Measurements from ENCODE around the gene MMP23B.
"Not testable (repeated sequence)": the region's sequence is repeated elsewhere in the genome, so short reads cannot be mapped to it uniquely, and the experiment has no call there.

Gene MMP23B

GRCh38 chr1:1631782-1632420 is at the start of gene MMP23B:
TSS of gene MMP23B (plus strand) at chr1:1632173. CDS start at chr1:1632219, 46 bp downstream.
- no peak within 1 kb of the TSS for H3K9ac ChIP-seq (ENCODE audit: low read depth, low read length)
- peaks cover 6% of the 10 kb centered on the region; the same call in 1 of the 2 replicates for H3K36me3 ChIP-seq (ENCODE audit: insufficient read depth, low read depth, low read length)
- H3K9me3 ChIP-seq (ENCODE audit: insufficient read depth, low read depth, low read length): no peaks in the 10 kb centered on the region
- H3K4me3 ChIP-seq (ENCODE audit: low read length): peak within 1 kb of the TSS; percentile 30; the same call in 1 of the 2 replicates
- H3K4me1 ChIP-seq (ENCODE audit: insufficient read depth, low read length): no peaks in the 10 kb centered on the region
- peaks cover 23% of the 10 kb centered on the region for H3K27me3 ChIP-seq (ENCODE audit: insufficient read depth, low read length)
- no peak within 1 kb of the TSS for H3K27ac ChIP-seq (ENCODE audit: low read length)

GRCh38 chr1:1582585-1583346 is 49.2 kb upstream of the MMP23B start:
- no peaks in the 10 kb centered on the region for H3K4me1 ChIP-seq (ENCODE audit: insufficient read depth, low read length)
- H3K27ac ChIP-seq (ENCODE audit: low read length): no peak overlapping the region
- no peaks in the 10 kb centered on the region for H3K36me3 ChIP-seq (ENCODE audit: insufficient read depth, low read depth, low read length)
- peaks cover 39% of the 10 kb centered on the region for H3K27me3 ChIP-seq (ENCODE audit: insufficient read depth, low read length)
- H3K9me3 ChIP-seq (ENCODE audit: insufficient read depth, low read depth, low read length): no peaks in the 10 kb centered on the region
- no peak overlapping the region for H3K4me3 ChIP-seq (ENCODE audit: low read length)
- no peak overlapping the region for H3K9ac ChIP-seq (ENCODE audit: low read depth, low read length)

- Histone ChIP-seq H3K9ac (ENCODE audit: low read depth, low read length) (no peak overlapping the region), H3K4me3 (ENCODE audit: low read length) (no peak overlapping the region), H3K4me1 (ENCODE audit: insufficient read depth, low read length) (no peaks in the 10 kb centered on the region), H3K27me3 (ENCODE audit: insufficient read depth, low read length) (peaks cover 39% of the 10 kb centered on the region), H3K36me3 (ENCODE audit: insufficient read depth, low read depth, low read length) (no peaks in the 10 kb centered on the region), H3K9me3 (ENCODE audit: insufficient read depth, low read depth, low read length) (no peaks in the 10 kb centered on the region), H3K27ac (ENCODE audit: low read length) (no peak overlapping the region)
These were observed 48.5 kb upstream of the MMP23B start for GRCh38 chr1:1583347-1584010.

GRCh38 chr1:1591452-1591851 is 40.5 kb upstream of the MMP23B start:
- no peaks in the 10 kb centered on the region for H3K9me3 ChIP-seq (ENCODE audit: insufficient read depth, low read depth, low read length)
- H3K4me3 ChIP-seq (ENCODE audit: low read length): no peak overlapping the region
- no peaks in the 10 kb centered on the region for H3K36me3 ChIP-seq (ENCODE audit: insufficient read depth, low read depth, low read length)
- peaks cover 24% of the 10 kb centered on the region for H3K27me3 ChIP-seq (ENCODE audit: insufficient read depth, low read length)
- no peak overlapping the region for H3K9ac ChIP-seq (ENCODE audit: low read depth, low read length)
- H3K4me1 ChIP-seq (ENCODE audit: insufficient read depth, low read length): no peaks in the 10 kb centered on the region
- H3K27ac ChIP-seq (ENCODE audit: low read length): no peak overlapping the region

GRCh38 chr1:1593834-1594601 is 38.0 kb upstream of the MMP23B start:
- H3K27ac ChIP-seq (ENCODE audit: low read length): no peak overlapping the region
- peaks cover 42% of the 10 kb centered on the region for H3K27me3 ChIP-seq (ENCODE audit: insufficient read depth, low read length)
- H3K36me3 ChIP-seq (ENCODE audit: insufficient read depth, low read depth, low read length): no peaks in the 10 kb centered on the region
- no peaks in the 10 kb centered on the region for H3K9me3 ChIP-seq (ENCODE audit: insufficient read depth, low read depth, low read length)
- no peak overlapping the region for H3K9ac ChIP-seq (ENCODE audit: low read depth, low read length)
- H3K4me3 ChIP-seq (ENCODE audit: low read length): no peak overlapping the region
- 0 out of 2 replicates have a peak, but pooled peaks cover 3% of the 10 kb centered on the region for H3K4me1 ChIP-seq (ENCODE audit: insufficient read depth, low read length)

- Histone ChIP-seq H3K9me3 (ENCODE audit: insufficient read depth, low read depth, low read length) (no peaks in the 10 kb centered on the region), H3K4me3 (ENCODE audit: low read length) (no peak overlapping the region), H3K4me1 (ENCODE audit: insufficient read depth, low read length) (0 out of 2 replicates have a peak, but pooled peaks cover 3% of the 10 kb centered on the region), H3K36me3 (ENCODE audit: insufficient read depth, low read depth, low read length) (no peaks in the 10 kb centered on the region), H3K9ac (ENCODE audit: low read depth, low read length) (no peak overlapping the region), H3K27ac (ENCODE audit: low read length) (no peak overlapping the region), H3K27me3 (ENCODE audit: insufficient read depth, low read length) (peaks cover 48% of the 10 kb centered on the region)
These were observed 37.2 kb upstream of the MMP23B start for GRCh38 chr1:1594602-1595260.

GRCh38 chr1:1595341-1595740 is 36.6 kb upstream of the MMP23B start:
- peaks cover 50% of the 10 kb centered on the region for H3K27me3 ChIP-seq (ENCODE audit: insufficient read depth, low read length)
- H3K4me1 ChIP-seq (ENCODE audit: insufficient read depth, low read length); H3K9me3 ChIP-seq (ENCODE audit: insufficient read depth, low read depth, low read length); H3K4me3 ChIP-seq (ENCODE audit: low read length); H3K36me3 ChIP-seq (ENCODE audit: insufficient read depth, low read depth, low read length); H3K9ac ChIP-seq (ENCODE audit: low read depth, low read length); H3K27ac ChIP-seq (ENCODE audit: low read length): not testable (repeated sequence)

- H3K9ac ChIP-seq (ENCODE audit: low read depth, low read length): no peak overlapping the region
- H3K36me3 ChIP-seq (ENCODE audit: insufficient read depth, low read depth, low read length): no peaks in the 10 kb centered on the region
- H3K27me3 ChIP-seq (ENCODE audit: insufficient read depth, low read length): peaks cover 63% of the 10 kb centered on the region
- H3K4me3 ChIP-seq (ENCODE audit: low read length): no peak overlapping the region
- H3K9me3 ChIP-seq (ENCODE audit: insufficient read depth, low read depth, low read length): no peaks in the 10 kb centered on the region
- H3K4me1 ChIP-seq (ENCODE audit: insufficient read depth, low read length): 0 out of 2 replicates have a peak, but pooled peaks cover 3% of the 10 kb centered on the region
- H3K27ac ChIP-seq (ENCODE audit: low read length): no peak overlapping the region
These were observed 35.3 kb upstream of the MMP23B start for GRCh38 chr1:1596493-1597274.

- Histone ChIP-seq H3K27ac (ENCODE audit: low read length) (no peak overlapping the region), H3K27me3 (ENCODE audit: insufficient read depth, low read length) (peaks cover 71% of the 10 kb centered on the region), H3K4me3 (ENCODE audit: low read length) (no peak overlapping the region), H3K36me3 (ENCODE audit: insufficient read depth, low read depth, low read length) (no peaks in the 10 kb centered on the region), H3K9ac (ENCODE audit: low read depth, low read length) (no peak overlapping the region), H3K4me1 (ENCODE audit: insufficient read depth, low read length) (0 out of 2 replicates have a peak, but pooled peaks cover 3% of the 10 kb centered on the region), H3K9me3 (ENCODE audit: insufficient read depth, low read depth, low read length) (no peaks in the 10 kb centered on the region)
These were observed 34.6 kb upstream of the MMP23B start for GRCh38 chr1:1597275-1597930.

- 0 out of 2 replicates have a peak, but pooled peaks cover 3% of the 10 kb centered on the region for H3K4me1 ChIP-seq (ENCODE audit: insufficient read depth, low read length)
- H3K4me3 ChIP-seq (ENCODE audit: low read length): no peak overlapping the region
- H3K27me3 ChIP-seq (ENCODE audit: insufficient read depth, low read length): peaks cover 78% of the 10 kb centered on the region
- H3K36me3 ChIP-seq (ENCODE audit: insufficient read depth, low read depth, low read length): no peaks in the 10 kb centered on the region
- no peaks in the 10 kb centered on the region for H3K9me3 ChIP-seq (ENCODE audit: insufficient read depth, low read depth, low read length)
- H3K27ac ChIP-seq (ENCODE audit: low read length): no peak overlapping the region
- H3K9ac ChIP-seq (ENCODE audit: low read depth, low read length): no peak overlapping the region
These were observed 33.8 kb upstream of the MMP23B start for GRCh38 chr1:1598051-1598719.

Data from iPS-20b (cell line).